ENCODE measurements around the gene CD109.

The CD109 gene

DNA sequence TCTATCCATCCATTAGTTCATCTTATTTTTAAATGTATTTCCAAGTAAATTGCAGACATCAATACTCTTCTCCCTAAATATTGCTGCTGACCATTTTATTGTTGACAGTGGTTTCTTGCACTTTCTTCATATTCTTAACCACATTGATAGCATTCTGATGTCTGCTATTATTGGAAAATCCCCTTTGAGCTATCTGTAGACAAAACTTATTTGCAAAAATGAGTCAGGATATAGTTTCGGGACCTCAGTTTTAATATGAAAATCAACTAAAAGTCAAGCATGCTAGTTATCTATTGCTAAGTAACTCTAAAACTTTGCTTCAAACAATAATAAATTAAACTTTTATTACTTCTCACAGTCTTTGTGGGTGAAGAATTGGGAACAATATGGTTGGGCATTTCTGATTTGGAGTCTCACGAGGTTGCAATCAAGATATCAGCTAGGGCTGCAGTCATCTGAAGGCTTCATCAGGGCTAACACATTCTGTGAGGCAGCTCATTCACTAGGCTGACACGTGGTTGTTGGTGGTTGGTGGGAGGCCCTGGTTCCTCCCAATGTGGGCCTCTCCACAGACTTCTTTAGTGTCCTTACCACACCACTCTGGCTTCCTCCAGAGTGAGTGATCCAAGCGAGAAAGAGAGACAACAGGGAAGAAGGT, 32.7 kb downstream of the CD109 start:
- no peak for DNase-seq

DNA sequence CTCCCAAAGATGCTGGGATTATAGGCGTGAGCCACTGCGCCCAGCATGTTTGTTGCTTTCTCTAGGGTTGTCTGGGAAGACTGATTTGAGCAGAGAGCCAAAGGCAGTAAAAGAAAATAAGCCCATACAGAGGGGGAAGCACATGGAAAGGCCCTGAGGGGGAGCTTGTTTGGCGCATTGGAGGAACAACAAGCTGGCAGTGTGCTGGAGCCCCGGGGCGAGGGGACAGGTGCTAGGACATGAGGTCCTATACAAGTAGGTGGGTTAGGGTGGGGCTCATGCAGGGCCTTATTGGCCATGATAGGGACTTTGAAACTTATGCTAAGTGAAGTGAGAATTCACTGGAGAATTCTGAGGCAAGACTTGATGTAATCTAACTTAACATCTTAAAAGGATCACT, 35.3 kb downstream of the CD109 start:
- DNase-seq: no peak

DNA sequence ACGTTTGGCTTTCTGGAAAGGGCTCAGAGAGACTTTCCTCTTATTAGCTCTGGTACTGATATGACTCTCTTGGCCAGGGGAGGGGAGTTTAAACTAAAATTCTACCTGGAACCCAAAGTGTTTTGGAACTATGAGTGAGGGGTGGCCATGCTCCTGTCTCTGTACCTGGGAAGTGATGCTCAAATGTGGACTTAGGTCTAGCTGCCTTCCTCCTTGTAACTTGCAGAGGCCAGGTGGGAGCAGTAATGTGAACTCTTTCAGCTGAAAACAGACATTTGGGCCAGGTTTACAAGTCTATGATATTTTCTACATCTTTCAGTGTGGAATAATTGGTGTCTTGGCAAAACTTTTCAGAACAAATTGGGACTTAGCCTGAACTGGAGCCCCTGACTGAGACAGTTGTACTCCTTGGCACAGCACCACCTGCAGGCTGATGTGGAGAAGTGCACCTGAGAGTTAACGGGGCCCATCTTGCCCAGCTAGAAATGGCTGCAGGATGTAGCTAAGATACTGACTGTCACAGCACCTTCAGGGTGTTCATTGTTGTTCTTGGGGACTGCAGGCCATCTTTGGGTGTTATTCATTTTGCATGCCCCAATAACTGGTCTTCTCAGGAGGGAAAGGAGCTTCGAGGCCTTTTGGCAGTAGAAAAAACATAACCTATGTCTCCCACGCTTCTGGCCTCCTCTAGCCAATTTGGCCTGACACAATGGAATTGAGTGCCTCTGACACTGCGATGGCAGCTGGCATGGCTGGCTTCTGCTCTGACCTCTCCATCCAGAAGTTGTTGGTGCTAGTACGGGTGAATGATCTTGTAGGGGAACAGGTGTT, 37.1 kb downstream of the CD109 start:
- peak; percentile 1 for DNase-seq

- no peak for DNase-seq
Measured at GRCh38 chr6:73733791-73734190, 37.8 kb downstream of the CD109 start.

DNA sequence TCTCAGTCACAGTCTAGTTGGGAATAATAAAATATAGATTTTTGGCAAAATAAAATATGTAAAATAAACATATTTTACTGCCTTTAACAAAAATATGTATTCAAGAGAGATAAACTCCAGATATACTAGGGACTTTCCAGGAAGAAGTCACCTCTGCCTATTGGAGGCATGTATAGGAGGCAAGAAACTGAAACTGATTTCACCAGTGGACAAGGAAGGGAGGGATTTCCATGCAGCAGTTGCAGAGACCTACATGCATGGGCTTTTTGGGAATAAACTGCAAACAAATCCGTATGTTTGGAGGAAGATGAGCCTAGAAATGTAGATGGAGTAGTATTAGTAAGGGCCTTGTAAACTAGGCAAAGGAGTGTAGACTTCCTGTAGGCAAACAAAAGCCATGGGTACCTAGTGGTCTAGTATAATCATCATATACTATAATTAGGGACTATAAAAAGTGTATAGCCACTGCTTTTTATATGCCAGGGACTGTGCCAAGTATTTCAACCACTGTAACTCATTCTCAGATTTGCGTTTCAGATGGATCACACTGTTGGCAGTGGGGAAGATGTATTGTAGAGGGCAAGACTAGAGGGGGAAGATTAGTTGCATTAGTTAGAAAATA, 38.9 kb downstream of the CD109 start:
- DNase-seq: no peak

DNA sequence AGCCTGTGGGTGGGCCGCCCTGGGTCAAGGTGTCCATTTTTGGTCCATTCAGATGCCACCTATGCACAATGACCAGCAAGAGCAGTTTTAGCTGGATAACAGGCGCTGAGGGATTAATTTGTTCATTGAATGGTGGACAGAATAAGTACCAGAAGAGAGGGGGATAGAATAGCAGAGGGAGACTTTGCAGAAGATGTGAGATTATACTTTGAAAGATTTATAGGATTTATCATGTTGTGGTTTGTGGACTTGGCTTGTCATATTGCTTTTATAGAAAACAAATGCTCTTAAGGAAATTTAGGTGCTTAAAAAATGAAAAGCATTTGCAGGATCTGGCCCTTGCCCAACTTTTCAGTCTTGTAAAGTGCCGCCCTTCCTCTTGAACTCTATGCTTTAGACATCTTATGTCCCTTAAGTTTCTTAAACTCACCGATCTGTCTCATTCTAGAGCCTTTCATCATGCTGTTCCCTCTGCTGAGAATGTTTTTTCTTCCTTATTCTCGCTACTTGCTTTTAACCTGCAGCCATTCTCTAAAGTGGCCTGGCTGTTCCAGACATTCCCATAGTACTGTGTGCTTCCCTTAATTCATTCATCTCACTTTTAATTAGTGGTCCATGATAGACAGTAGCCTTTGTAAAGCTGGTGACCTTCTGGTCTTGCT, 42.5 kb downstream of the CD109 start:
- DNase-seq: no peak

DNA sequence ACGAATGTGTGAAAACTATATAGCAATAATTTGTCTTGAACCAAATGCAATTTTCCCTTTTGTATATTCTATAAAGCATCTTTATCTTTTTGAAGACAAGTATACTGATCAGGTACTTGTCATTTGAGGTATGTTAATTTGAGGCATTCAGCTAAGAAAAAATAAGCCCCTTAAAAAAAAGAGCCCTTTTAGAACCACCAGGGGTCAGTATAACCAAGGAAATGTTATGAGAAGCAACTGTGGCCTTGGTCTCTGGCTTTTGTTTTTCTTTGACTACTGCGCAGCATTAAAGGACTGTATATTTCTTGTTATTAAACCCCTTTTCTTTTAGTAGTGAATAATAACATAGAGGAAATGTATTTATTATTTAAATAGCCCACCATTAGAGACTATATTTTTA, 43.1 kb downstream of the CD109 start:
- peak; percentile 8 for DNase-seq

GRCh38 chr6:73742433-73742832, 46.4 kb downstream of the CD109 start:
- no peak for DNase-seq

DNA sequence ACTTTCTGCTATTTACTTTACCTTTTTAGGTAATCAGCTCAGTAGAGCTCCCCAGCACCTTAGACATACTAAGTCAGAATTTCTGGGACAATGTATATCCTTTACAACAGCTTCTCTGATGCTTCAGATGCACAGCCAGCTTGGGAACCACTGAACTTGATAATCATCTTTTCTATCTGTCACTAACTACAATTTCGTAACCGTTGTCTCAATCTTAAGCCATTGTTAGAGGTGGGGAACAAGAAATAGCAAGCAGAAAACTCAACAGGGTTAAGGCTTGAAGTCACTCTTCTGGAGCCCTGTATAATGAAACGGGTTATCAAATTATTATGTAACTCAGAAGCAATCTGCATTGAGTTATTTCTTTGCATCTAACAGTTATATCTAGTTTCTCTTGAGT, 47.1 kb downstream of the CD109 start:
- DNase-seq: no peak

- no peak for DNase-seq
Measured at GRCh38 chr6:73743556-73743955, 47.6 kb downstream of the CD109 start.

DNA sequence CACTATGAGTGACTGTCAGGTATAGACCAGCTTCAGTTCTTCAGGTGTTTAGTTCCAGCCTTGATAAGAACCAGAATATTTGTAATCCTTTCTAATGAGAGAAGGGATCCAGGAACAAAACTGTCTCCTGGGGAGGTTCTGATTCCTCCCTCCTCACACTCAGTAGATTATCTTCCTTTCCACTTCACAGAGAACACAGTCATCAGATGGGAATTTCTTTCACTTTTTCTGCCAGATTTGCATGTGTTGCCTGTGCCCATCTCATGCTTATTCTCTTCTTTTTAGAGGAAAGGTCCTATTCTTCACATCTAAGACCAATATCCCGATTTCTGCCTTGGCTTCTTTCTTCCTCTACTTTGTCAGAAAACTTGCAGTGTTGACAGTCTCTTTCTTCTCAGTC, 50.8 kb downstream of the CD109 start:
- DNase-seq: no peak

- no peak for DNase-seq
Measured at GRCh38 chr6:73747289-73747688, 51.3 kb downstream of the CD109 start.

DNA sequence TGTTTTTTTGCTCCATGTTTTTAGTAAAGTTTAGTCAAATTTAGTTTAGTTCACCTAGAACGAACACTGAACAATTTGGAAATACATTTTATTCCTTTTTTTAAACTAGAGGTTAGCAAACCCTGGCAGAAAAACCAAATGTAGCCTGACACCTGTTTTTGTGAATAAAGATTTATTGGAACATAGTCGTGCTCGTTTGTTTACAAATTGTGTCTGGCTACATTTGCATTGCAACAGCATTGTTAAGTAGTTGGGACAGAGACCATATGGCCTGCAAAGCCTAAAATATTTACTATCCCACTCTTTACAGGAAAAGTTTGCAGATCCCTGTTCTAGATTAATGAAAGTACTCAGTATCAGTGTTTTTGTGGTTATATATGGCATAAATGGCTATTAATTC, 56.9 kb downstream of the CD109 start:
- DNase-seq: no peak

DNA sequence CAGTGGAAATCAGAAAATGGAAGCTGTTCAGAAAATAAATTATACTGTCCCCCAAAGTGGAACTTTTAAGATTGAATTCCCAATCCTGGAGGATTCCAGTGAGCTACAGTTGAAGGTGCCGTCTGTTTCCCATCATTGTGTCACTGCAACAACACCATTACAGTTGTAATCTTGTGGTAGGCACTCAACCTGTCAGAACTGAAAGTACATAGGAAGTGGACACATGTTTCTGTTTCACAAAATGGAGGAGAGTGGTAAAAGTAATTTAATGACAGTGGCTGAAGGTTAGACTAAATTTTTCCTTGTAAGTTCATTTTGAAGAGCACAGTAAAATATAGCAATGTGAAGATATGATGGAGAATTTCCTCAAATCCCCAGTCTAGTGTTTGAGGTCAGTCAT, 70.0 kb downstream of the CD109 start:
- DNase-seq: no peak

DNA sequence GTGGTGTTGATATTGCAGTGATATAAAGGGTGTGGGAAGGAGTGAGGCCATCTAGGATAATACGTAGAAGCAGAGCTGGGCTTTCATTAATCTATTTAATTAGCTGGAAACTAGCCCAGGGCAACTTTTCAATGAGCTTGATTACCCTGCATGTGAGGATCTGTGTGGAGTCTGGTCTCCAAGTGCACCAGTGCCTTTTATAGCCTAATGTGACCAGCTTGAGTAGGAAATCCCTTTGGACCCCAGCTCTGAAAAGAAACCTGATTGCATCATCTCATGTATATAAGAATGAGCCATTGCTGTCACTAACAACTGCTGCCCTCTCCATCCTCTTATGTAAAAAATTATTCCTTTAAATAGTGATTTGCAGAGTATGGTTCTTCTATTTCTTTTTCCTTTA, 72.6 kb downstream of the CD109 start:
- DNase-seq: no peak

DNA sequence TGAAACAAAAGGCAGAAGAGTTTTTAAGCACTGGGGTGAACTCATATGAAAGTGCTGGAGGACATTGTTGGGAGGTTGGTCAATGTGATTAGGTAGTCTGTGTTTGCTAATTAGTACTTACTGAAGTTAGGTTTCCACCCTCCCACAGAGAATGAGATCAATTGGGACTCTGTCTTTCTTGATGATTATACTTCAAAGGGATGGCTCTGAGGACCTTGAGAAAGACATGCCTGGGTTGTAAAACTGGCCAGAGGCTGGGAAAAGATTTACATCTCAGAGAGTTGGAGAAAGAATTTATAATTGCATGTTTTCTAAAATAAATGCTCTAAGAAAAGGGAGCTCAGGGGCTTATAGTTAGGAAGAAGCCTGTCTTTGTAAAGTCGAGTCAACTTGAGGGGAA, 74.0 kb downstream of the CD109 start:
- no peak for DNase-seq

DNA sequence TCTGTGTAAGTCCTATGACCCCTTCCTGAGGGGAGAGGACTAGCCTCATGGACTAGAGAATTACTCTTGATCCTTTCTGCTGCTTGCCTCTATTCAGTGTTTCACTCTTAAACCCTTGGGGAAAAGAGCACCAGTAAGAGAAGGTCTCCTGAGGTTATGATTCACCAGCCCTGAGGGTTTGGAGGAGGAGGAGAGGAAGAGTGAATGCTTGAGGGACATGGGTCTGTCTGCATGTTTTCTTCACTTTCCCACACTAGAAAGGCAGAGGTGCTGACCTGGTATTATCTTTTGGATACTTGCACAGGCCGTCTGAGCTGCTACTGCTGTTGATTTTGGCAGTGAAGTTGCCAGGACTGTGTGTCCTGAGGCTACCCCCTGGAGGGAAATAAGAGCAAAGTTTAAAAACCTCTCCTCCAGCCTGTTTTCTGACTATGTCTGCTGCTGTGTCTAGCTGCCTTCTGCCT, 78.3 kb downstream of the CD109 start:
- no peak for DNase-seq

GRCh38 chr6:73779943-73780342, 83.9 kb downstream of the CD109 start:
- no peak for DNase-seq

GRCh38 chr6:73782911-73783310, 86.9 kb downstream of the CD109 start:
- DNase-seq: no peak

- no peak for DNase-seq
Measured at GRCh38 chr6:73784726-73785505, 88.9 kb downstream of the CD109 start.

GRCh38 chr6:73790574-73790973, 94.6 kb downstream of the CD109 start:
- DNase-seq: no peak

DNA sequence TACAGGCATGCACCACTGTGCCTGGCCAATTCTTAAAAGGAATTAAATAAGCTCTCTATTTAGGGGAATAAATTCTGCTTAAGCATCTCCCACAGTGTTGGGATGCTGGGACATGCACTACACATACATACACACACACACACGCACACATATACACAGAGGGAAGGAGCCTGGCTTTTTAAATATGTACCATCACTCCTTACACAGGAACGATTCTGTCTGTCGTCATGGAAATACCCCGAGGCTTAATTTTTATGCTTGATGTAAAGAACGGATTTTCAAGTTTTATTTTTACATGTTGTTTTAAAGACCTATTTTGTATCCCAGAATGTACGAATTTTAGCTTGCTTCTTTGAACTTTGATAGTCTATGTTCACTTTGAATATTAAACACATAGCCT, 95.3 kb downstream of the CD109 start:
- no peak for DNase-seq

- no peak for DNase-seq
Measured at GRCh38 chr6:73792738-73793137, 96.7 kb downstream of the CD109 start.

Data from NCI-H2081 treated with DMSO at 0.1 percent for 48 hours (cell line).